HG03039 (cell line): Measurements from ENCODE around the gene SNTG2.
"Not testable (repeated sequence)": the region's sequence is repeated elsewhere in the genome, so short reads cannot be mapped to it uniquely, and the experiment has no call there.

Experiments used
- ATAC-seq: cut with Tn5 transposase; IDR thresholded peaks from one replicate; pipeline ENCODE4 v1.9.1; 2021; ENCODE audit warnings: mild to moderate bottlenecking, moderate library complexity; ENCODE audit not compliant: unreplicated experiment

Gene SNTG2

DNA sequence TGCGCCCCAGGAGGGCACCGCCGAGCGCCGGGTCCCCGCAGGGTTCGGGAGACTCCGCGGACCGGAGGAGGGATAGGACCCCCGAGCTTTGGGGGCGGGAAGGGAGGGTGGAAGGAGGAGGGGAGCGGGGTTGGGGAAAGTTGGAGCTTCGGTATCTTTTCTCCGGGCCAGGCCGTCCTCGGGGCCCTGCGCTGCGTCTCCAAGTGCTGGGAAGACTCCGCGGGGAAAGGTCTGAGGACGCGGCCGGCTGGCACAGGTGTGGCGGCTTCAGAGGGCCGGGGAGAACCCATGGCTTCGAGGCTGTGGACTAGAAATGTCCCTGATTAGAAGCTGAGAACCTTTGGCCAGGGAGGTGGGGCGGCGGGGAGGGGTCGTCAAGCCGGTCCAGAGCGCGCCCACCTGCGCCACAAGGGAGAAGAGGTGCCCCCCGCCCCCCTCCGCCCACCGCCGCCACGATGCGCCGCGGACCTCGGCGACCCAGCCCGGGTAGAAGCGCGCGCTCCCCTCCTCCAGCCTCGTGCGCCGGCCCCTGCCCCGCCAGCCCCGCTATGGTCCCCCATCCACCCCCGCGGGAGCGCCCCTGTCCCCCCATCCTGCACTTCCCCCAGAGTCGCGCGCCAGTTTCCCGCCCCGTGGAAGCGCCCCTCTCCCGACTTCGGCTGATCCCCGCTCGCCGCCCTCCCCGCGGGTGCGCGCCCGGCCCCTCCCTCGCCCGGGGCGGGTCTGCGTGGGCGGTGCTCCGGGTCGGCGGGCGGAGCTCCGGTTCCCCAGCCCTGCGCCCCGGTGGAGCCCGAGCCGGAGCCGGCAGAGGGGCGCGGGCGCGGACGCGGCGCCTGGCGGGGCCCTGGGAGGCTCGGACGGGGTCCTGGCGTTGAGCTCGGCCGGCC is at the start of gene SNTG2:
Gene SNTG2, plus strand, starts transcription at position 770 of the 887 bp plus-strand sequence. CDS start 148 bp downstream, outside the sequence.
- ATAC-seq = no peak

DNA sequence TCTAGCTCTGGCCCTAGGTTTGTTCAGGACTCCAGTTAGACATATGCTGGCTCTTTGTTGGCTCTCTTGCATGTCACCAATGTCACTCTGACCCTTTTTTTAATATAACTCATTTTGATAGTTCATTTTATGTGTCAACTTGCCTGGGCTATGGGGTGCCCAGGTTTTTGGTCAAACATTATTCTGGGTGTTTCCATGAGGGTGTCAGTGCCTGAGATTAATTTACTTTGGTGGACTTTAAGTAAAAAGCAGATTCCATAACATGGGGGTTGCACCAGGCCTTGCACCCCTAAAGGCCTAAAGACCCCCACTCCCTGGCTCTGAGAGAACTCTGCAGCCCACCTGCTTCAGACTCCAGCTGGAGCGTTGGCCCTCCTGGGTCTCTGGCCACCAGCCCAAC is 48.1 kb upstream of the SNTG2 start:
- no peak for ATAC-seq

DNA sequence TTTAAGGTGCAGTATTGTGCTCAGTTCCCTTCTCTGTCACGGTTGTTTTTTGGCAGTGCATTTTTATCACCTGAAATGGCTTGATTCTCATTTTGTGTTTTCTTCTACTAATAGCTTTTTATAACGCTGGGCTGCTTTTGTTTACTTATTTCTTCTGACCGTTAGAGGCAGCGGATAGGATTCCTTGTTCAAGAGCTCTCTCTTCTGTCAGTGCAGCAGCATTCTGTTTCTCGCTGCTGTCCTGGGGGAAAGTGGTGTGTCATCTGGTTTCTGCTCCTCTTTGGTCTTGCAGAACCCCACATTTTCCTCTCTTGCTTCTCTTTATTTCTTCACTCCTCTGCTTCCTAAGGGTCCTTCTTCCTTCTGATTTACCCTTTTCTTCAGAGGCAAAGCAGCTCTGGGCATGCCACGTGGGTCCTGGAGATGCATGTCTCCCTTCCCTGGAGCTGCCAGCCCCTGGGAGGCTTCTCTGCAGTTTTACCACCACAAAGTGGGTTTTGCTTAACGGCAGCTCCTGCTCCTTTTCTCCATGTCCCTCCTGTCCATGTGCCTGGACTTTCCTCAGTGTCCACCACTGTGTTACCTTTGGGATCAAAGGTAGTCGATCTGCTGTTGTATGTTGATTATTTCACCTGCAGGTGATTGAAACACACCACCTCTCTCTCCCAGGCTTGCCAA is 47.3 kb upstream of the SNTG2 start:
- no peak for ATAC-seq

DNA sequence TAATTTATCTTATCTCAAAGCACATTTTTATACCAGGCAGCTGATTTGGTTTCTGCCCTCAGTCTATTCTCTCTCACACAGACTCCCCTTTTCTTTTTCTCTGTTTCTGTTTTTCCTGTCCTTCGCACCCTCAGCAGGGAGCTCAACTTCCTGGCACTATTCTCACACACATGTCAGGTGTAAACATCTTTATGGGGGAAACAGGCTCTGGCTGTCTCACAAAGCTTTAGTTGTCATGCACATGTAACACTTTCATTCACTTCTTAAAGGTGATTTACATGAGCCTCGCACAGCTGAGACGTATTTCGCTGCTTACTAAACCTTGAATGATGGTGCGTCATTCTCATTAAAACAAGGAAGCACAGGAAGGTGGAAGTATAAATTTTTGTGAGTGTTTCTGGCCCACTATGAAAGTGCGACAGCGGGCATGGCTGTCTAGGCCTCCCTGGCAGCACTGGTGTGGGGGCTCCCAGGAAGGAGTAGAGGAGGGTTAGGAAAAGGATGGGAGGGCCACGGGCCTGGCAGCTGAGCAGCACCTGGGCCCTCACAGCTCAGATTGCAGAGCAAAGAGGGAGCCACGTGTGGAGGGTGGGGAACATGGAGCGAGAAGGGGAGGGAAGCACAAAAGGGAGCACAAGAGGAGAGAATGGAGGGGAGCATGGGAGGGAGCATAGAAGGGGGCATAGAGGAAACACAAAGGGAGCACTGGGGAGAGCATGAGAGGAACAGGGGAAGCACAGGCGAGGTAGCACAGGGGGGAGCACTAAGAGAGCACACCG is 46.2 kb upstream of the SNTG2 start:
- ATAC-seq = no peak

DNA sequence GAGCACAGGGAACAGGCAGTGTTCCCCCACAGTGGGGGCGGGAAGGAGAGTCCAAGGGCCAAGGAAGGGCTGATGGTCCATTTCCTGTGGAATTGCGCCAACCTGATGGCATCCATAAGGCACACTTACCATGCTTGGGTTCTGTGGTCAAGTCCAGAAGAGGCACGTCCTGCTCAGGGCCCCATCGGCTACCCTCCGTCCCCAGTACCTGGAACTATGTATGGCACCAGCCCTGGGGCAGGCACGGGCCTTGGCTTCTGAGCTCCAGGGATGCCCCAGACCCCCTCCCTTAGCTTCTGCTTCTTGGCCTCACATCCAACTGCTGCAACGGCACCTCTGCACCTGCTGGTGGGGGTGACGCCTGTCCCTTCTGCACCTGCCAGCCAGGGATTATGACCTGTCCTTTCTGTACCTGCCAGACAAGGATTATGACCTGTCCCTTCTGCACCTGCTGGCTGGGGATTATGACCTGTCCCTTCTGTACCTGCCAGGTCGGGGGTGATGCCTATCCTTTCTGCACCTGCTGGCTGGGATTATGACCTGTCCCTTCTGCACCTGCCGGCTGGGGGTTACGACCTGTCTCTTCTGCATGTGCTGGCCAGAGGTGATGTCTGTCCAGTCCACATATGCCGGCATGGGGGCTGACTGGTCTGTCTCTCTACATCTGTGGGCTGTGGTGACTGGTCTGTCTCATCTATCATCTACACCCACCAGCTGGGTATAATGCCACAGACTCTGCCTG is 45.4 kb upstream of the SNTG2 start:
- no peak for ATAC-seq

DNA sequence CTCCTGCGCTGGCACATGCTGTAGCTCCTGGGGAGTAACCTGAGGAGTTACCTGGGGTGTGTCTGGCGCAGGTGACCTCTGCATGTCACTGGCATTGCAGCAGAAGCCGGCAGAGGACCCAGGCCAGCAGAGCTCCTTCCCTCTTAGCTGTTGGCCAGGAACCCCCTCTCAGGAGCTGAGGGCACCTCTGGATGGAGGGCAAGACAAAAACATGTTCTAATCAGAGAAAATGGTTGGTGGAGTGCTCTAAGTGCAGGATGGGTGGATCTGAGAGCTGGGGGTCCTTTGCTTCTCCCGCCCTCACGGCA is 44.9 kb upstream of the SNTG2 start:
- no peak for ATAC-seq

DNA sequence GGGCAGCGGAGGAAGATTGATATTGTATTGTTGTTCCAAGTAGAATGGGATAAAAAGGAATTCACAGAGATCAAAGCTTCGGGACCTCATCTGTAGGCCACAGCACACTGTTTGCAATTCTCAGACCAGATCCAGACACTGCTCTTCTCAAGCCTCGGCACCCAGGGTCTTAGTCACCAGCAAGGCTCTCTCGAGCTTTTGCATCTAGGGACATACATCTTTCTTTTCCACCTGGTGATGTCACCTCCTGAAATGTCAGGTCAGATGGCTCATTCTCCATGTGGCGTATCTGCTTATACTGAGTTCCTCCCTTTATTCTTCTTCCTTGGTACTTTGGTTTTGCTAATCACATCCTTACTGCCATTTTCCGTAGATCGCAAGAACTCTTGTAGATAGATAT is 42.9 kb upstream of the SNTG2 start:
- ATAC-seq = no peak

DNA sequence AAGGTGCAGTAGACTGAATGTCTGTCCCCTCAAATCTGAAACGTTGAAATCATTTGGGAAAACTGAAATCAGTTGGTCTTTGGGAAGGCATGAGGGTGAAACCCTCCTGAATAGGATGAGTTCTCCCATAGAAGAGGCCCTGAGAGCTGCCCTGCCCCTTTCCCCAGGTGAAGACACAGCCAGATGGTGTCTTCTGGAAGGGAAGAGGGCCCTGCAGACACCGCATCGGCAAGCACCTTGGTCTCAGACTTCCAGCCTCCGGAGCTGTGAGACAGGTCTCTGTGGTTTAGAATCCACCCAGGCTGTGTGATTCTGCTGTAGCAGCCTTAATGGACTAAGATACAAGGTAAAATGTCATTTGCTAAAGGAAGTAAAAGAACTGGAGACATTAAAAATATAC is 42.1 kb upstream of the SNTG2 start:
- no peak for ATAC-seq

DNA sequence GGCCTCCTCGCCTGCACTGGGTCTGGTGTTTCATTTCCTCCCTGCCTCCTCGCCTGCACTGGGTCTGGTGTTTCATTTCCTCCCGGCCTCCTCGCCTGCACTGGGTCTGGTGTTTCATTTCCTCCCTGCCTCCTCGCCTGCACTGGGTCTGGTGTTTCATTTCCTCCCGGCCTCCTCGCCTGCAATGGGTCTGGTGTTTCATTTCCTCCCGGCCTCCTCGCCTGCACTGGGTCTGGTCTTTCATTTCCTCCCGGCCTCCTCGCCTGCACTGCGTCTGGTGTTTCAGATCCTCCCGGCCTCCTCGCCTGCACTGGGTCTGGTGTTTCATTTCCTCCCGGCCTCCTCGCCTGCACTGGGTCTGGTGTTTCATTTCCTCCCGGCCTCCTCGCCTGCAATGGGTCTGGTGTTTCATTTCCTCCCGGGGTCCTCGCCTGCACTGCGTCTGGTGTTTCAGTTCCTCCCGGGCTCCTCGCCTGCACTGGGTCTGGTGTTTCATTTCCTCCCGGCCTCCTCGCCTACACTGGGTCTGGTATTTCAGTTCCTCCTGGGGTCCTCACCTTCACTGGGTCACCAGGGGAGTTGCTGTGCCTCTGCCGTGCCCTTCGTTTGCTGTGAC is 40.8 kb upstream of the SNTG2 start:
- ATAC-seq = not testable (repeated sequence)

DNA sequence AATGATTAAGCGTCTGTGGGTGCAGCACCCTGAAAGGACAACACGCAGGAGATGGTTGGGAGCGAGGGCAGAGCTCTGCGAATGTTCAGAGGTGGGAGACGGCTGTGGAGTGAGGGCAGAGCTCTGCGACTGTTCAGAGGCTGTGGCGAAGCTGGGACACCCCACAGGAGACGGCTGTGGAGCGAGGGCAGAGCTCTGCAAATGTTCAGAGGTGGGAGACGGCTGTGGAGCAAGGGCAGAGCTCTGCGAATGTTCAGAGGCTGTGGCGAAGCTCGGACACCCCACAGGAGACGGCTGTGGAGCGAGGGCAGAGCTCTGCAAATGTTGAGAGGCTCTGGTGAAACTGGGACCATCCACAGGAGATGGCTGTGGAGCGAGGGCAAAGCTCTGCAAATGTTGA is 40.0 kb upstream of the SNTG2 start:
- ATAC-seq = no peak

DNA sequence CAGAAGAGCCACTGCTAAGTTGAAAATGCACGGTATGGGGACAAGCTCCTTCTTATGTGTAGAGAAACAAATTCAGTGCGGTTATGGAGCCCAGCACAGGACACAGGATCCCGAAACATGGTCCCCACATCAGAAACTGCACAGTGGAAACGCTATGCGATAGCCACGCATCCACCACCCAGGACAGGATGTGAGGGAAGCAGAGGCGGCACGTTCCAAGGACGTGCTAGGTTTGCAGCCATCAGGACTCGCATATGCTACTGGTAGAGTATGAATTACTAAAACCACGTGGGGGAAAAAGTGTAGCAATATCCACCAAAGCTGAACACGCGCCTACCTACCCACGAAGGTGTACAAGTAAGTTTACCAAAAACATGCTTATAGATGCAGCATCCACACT is 34.7 kb upstream of the SNTG2 start:
- ATAC-seq = no peak

DNA sequence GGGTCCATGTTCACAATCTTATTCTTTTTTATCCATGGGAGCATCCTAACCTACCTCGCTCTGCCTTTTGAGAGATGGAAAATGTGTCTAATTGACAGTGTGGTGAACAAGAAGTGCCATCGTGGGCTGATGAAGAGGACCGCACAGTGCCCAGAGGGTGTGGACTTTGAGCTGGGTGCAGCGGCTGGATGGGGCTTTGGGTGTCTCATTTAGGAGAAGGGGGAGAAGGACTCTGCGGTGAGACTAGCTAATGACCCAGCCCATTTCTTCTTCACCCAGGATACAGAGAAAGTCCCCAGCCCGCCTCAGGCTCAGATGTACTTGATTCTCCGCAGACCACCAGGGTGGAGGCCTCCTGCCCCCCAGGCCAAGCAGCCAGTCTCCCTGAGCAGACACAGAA is 33.7 kb upstream of the SNTG2 start:
- no peak for ATAC-seq

DNA sequence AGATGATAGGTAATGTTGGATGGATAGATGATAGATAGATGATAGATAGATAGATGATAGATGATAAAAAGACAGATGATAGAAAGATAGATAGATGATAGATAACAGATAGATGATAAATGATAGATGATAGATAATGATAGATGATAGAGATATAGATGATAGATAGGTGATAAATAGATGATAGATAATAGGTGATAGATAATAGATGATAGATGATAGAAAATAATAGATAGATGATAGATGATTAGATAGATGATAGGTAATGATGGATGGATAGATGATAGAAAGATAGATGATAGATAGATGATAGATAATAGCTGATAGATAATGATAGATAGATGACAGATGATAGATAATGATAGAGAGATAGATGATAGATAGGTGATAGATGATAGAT is 31.0 kb upstream of the SNTG2 start:
- ATAC-seq = no peak

DNA sequence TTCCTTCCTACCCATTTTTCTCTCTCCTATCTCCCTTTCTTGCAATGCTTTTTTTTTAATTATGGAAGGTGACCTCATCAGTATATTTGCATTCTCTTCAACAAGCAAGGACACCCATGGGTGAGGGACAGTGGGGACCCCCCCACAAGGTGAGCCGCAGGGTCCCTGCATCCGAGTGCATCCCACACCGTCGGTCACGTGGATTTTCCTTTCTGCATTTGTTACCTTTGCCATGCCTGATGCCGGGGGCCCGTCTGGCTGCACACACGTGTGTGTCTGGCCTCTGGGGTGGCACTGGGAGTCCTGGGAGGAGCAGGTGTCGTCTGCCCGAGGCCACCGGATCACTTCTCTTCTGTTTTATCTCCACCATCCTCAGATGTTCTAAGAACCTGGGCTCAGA is 30.1 kb upstream of the SNTG2 start:
- no peak for ATAC-seq

DNA sequence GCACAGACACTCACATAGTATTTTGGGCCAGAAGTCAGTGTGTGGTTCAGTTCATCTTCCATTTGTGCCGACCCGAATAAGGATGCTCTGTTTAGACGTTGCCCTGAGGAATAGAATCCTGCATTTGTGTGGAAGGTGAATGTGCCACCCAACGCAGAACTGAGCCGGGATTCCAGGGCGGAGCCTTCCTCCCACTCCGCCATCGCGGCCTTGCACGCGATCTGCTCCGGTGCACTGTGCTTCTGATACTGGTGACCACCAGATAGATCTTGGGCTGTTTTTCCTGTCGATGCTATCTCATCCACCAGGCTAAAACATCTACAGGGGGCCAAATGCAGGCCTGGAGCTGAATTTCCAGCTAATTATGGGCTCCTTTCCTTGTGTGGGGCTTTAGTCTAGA is 29.6 kb upstream of the SNTG2 start:
- no peak for ATAC-seq

DNA sequence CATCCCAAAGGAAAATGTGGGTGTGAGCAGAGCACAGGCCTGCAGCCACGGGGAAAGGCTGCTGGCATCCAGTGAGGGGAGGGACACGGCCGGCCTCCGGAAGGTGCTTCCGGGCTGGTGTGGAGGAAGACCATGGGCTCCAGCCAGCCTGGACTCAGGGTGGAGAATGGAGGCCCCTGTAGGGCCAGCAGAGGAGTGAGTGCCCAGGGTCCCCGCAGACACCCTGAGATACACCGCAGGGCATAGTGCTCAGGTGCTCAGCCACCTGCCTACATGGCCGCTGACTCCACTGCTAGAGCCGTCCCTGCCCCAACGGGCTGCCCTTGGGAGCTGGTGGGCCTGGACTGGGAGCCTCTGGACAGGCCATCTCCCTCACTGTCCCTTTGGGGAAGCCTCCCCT is 28.5 kb upstream of the SNTG2 start:
- no peak for ATAC-seq

DNA sequence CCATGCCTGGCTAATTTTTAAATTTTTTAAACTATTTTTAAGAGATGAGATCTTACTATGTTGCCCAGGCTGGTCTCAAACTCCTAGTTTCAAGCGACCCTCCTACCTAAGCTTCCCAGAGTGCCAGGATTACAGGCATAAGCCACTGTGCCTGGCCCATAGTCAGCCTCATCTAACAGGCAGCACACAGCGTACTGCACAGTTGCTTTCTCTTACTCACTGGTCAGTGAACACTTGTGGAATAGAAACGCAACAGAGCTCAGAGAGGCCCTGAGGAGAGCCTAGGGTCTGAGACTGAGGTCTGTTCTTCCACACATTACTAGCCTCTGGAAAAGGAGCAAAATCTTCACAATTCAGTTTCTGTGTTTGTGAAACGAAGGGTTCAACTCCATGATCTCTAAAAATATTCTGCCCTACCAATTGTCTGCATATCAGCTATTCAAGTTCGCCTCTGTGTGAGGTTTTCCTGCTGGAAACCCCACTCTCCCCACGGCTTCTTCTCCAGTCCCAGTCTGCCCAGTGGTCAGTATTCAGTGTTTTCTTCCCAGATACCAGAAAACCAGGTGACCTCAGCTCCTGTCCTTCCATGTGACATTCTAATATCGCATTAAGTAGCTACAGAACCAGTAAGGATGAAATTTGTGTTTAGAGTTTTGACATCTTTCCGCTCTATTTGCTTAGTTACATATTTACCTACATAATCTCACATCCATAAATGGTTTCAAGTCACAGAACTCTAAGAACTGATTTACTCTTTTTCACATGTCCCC is 26.6 kb upstream of the SNTG2 start:
- no peak for ATAC-seq

DNA sequence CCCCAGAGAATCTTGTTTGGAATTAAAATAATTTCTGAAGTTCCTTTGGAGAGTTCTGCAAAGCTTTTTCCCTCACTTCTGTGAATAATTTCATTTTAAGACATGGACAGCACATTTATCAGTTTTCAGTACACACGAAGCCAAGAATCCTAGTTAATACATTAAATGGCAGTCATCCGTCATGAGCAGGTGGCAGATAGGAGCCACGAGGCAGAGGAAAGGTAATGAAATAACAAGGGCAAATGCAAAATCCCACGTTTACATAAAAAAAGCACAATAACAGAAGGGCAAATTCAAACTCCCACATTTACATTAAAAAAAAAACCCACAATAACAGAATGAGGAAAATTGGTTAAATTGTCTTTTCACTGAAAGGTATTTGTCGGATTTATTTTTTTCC is 25.9 kb upstream of the SNTG2 start:
- ATAC-seq = no peak

DNA sequence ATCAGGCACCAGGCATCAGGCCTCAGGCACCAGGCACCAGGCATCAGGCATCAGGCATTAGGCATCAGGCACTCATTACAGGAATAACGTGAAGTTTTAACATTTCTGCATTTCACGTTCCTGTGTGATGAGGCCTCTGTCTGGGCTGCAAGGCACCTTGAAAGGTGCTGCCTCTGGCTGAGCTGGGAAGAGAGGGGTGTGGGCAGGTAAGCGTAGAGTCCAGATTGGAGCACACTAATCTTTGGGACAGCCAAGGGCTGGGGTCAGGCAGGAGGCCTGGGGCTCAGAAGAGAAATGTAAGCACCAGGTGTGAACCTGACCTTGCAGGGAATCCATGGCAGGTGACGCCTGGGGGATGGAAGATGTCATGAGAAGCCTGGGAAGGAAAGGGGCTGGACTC is 25.3 kb upstream of the SNTG2 start:
- ATAC-seq = no peak

DNA sequence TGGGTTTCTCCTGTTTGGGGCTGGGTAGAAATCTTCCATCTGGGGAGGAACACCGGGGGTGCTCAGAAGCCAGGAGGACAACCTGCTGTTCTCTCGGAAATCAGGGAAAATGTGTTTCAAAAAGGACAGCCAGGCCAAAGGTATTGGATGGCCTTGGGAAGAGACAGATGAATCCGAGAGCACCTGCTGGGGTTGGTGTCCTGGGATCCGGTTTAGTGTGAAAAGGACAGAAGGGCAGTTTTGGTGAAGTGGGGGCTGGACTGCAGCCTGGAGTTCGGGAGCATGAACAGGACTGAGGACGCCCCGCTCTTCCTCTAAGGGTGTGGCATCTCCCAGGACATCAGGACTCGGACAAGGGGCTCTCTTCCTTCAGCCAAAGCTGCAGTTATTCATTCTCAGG is 24.9 kb upstream of the SNTG2 start:
- no peak for ATAC-seq
